ENCODE measurements around the gene ATP11A. TPM values are rescaled to one million over a fixed set of nuclear protein-coding genes. Genes with fewer than 3 reads are reported as not detected.

Gene ATP11A
- total and polyA plus RNA-seq, 10 of the 15 experiments (the other 5 are each of a cell fraction or from before 2014, with no cell fraction given): 1.4 to 69.6 (median 14.4) TPM

DNA sequence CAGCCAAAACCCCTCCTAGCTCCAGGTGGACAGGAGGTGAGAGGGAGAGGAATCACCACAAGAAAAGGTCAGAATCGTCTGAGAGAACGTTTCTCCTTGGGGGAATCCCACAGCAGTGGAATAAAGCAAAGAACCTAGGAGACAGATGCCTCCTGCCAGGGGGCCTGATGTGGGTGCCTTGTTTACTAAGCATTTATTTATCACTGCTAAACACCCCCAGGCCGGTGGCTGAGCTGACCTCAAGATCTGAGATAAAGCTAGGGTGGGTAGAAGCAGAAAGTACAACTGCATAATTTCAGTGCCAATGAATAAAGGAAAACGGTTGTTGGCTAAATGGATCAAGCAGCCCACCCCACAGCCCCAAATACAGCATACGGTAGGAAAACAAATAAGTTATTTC is 33.9 kb upstream of the ATP11A start:
- 25% methylated on average over 5 of the region's 5 CpGs for WGBS (ENCODE audit: insufficient coverage, insufficient replicate concordance, low lambda C conversion rate, missing lambda C conversion rate)
- Histone ChIP-seq H3K79me2 (ENCODE audit: control insufficient read depth, insufficient read depth, low read length) (no peaks in the 10 kb centered on the region), H3K36me3 (ENCODE audit: control insufficient read depth in 2 of 2, insufficient read depth in 2 of 2, low read length in 1 of 2) (no peaks in the 10 kb centered on the region), H3K4me1 (ENCODE audit: control insufficient read depth, insufficient read depth, low read length) (no peaks in the 10 kb centered on the region), H3K27me3 (replicated peaks in 1 of 2; ENCODE audit: control insufficient read depth in 2 of 2, insufficient read depth in 2 of 2, low read length in 1 of 2) (no peaks in the 10 kb centered on the region), H2AFZ (ENCODE audit: control insufficient read depth, low read depth, low read length) (no peak overlapping the region), H3K4me2 (ENCODE audit: control insufficient read depth, insufficient read depth) (no peak overlapping the region), H3K9me3 (replicated peaks; ENCODE audit: control insufficient read depth, insufficient read depth, low read length) (no peaks in the 10 kb centered on the region), H3K4me3 (no peak overlapping the region), H3K9ac (ENCODE audit: control insufficient read depth, insufficient read depth, low read length) (no peak overlapping the region), H4K20me1 (ENCODE audit: control insufficient read depth, insufficient read depth) (no peaks in the 10 kb centered on the region), H3K27ac (ENCODE audit: control insufficient read depth, insufficient read depth) (no peak overlapping the region)
- intact Hi-C loops (cut with micrococcal nuclease; ENCODE audit: unreplicated experiment) (no loop called here), in situ Hi-C loops (cut with MboI) (no loop called here)
- POLR2A ChIA-PET: no interaction called here
- no TSS peak for BruUV-seq (replicated peaks)
- SMC1A ChIA-PET (ENCODE audit: uncharacterized antibody, unreplicated experiment): no interaction called here
- ATAC-seq (no peak), DNase-seq (ENCODE audit: low read depth, low spot score) (no peak), FAIRE-seq (no peak)
- CTCF ChIA-PET: no interaction called here
- RAD21 ChIA-PET (ENCODE audit: unreplicated experiment): no interaction called here
- TF ChIP-seq CUX1 (IDR thresholded peaks at IDR 0.05; ENCODE audit: insufficient replicate concordance, low read depth, low read length) (no peak), REST (IDR thresholded peaks at IDR 0.05; ENCODE audit: low read depth, low read length) (no peak), PML (IDR thresholded peaks at IDR 0.05; ENCODE audit: low read length) (no peak), IRF4 (IDR thresholded peaks at IDR 0.05; ENCODE audit: low read depth, low read length) (no peak), SMAD1 (IDR thresholded peaks at IDR 0.05; ENCODE audit: low read depth, partially characterized antibody) (no peak), KDM1A (IDR thresholded peaks at IDR 0.05; ENCODE audit: borderline replicate concordance) (no peak), EZH2 (IDR thresholded peaks at IDR 0.05; ENCODE audit: borderline replicate concordance, control insufficient read depth, low read depth, low read length) (no peak), NRF1 (conservative IDR thresholded peaks at IDR 0.05; ENCODE audit: low read depth, low read length) (no peak), ZNF207 (IDR thresholded peaks at IDR 0.05; ENCODE audit: borderline replicate concordance) (no peak)
- TF ChIP-seq, protein P1, sequence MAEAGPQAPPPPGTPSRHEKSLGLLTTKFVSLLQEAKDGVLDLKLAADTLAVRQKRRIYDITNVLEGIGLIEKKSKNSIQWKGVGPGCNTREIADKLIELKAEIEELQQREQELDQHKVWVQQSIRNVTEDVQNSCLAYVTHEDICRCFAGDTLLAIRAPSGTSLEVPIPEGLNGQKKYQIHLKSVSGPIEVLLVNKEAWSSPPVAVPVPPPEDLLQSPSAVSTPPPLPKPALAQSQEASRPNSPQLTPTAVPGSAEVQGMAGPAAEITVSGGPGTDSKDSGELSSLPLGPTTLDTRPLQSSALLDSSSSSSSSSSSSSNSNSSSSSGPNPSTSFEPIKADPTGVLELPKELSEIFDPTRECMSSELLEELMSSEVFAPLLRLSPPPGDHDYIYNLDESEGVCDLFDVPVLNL (IDR thresholded peaks at IDR 0.05; ENCODE audit: low read depth, low read length): no peak
- TF ChIP-seq, protein P2, sequence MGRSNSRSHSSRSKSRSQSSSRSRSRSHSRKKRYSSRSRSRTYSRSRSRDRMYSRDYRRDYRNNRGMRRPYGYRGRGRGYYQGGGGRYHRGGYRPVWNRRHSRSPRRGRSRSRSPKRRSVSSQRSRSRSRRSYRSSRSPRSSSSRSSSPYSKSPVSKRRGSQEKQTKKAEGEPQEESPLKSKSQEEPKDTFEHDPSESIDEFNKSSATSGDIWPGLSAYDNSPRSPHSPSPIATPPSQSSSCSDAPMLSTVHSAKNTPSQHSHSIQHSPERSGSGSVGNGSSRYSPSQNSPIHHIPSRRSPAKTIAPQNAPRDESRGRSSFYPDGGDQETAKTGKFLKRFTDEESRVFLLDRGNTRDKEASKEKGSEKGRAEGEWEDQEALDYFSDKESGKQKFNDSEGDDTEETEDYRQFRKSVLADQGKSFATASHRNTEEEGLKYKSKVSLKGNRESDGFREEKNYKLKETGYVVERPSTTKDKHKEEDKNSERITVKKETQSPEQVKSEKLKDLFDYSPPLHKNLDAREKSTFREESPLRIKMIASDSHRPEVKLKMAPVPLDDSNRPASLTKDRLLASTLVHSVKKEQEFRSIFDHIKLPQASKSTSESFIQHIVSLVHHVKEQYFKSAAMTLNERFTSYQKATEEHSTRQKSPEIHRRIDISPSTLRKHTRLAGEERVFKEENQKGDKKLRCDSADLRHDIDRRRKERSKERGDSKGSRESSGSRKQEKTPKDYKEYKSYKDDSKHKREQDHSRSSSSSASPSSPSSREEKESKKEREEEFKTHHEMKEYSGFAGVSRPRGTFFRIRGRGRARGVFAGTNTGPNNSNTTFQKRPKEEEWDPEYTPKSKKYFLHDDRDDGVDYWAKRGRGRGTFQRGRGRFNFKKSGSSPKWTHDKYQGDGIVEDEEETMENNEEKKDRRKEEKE (IDR thresholded peaks at IDR 0.05): no peak

Measured in GM12878 (cell line).